ENCODE results near the gene DDX49. TPM values are rescaled to one million over a fixed set of nuclear protein-coding genes. Genes with fewer than 3 reads are reported as not detected.

DDX49 gene
- total and polyA plus RNA-seq, 2 donors (not counting 1 experiment from before 2014, with no cell fraction given): 38.9 to 47.5 TPM

DNA sequence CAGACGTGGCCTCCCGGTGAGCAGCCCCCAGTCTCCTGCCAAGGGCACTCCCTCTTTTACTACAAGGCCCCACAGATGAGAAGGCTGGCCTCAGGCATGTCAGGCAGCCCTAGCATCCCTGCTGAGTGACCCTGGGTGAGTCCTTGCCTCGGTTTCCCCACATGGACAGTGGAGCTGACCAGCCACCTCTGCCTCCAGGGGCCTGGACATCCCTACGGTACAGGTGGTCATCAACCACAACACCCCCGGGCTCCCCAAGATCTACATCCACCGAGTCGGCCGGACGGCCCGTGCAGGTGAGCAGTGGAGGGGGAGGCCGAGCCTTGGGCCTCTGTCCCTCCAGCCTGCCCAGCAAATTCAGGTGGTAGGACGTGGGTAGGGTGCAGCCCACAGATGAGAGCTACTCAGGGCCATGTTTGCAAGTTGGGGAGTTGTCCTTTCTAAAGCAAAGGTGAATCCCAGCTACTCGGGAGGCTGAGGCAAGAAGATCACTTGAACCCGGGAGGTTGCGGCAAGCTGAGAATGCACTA, 5.2 kb downstream of the DDX49 start:
- Histone ChIP-seq H3K79me2 (ENCODE audit: control insufficient read depth, insufficient read depth, low read length) (peaks cover 24% of the 10 kb centered on the region), H3K9me3 (ENCODE audit: control extremely low read depth in 1 of 3, control insufficient read depth in 2 of 3, insufficient read depth in 1 of 3, low read length in 2 of 3) (no peaks in the 10 kb centered on the region), H3K4me2 (replicated peaks; ENCODE audit: low read depth, low read length, poor library complexity, severe bottlenecking) (no peak overlapping the region), H4K20me1 (ENCODE audit: control insufficient read depth, insufficient read depth, low read length, poor library complexity, severe bottlenecking) (peaks cover 24% of the 10 kb centered on the region), H3K4me1 (ENCODE audit: control insufficient read depth in 2 of 2, insufficient read depth in 2 of 2, low read length in 2 of 2) (peaks cover 8 to 10% of the 10 kb centered on the region in 2 donors), H3K4me3 (ENCODE audit: control extremely low read depth in 1 of 5, extremely low read depth in 1 of 5, insufficient read depth in 1 of 5, low read depth in 2 of 5, low read length in 4 of 5) (no peak overlapping the region), H3K27me3 (replicated peaks in 1 of 4; ENCODE audit: control extremely low read depth in 1 of 4, control insufficient read depth in 3 of 4, insufficient read depth in 4 of 4, low read length in 3 of 4) (no peaks in the 10 kb centered on the region), H3K9ac (ENCODE audit: low read length) (no peak overlapping the region), H3K27ac (ENCODE audit: low read length in 2 of 2) (no peak overlapping the region), H3K36me3 (replicated peaks in 1 of 2; ENCODE audit: control extremely low read depth in 1 of 2, control insufficient read depth in 1 of 2, extremely low read depth in 1 of 2, insufficient read depth in 2 of 2, low read length in 1 of 2) (peaks cover 0 to 60% of the 10 kb centered on the region in 2 experiments), H2AFZ (ENCODE audit: insufficient read depth, low read depth, low read length, poor library complexity, severe bottlenecking) (no peak overlapping the region)
- POLR2A ChIA-PET: no interaction called here
- no peak overlapping the region for H3K27ac Mint-ChIP-seq
- no peak overlapping the region for H3K4me3 Mint-ChIP-seq
- 94% methylated on average over 12 of the region's 15 CpGs for WGBS (ENCODE audit: insufficient coverage)
- CTCF ChIA-PET: interaction anchor here (0.7 kb wide), 1 partner anchor 1218 kb away, joined by 3 read pairs; no protein-coding TSS in a partner anchor
- no peak for ATAC-seq (ENCODE audit: low read depth)
- no peak for DNase-seq
- H3K4me1 Mint-ChIP-seq: peaks cover 10% of the 10 kb centered on the region
- no peaks in the 10 kb centered on the region for H3K27me3 Mint-ChIP-seq
- H3K9me3 Mint-ChIP-seq (ENCODE audit: insufficient read depth): no peaks in the 10 kb centered on the region
- intact Hi-C loops (cut with micrococcal nuclease): no loop called here
- TF ChIP-seq, protein P1, sequence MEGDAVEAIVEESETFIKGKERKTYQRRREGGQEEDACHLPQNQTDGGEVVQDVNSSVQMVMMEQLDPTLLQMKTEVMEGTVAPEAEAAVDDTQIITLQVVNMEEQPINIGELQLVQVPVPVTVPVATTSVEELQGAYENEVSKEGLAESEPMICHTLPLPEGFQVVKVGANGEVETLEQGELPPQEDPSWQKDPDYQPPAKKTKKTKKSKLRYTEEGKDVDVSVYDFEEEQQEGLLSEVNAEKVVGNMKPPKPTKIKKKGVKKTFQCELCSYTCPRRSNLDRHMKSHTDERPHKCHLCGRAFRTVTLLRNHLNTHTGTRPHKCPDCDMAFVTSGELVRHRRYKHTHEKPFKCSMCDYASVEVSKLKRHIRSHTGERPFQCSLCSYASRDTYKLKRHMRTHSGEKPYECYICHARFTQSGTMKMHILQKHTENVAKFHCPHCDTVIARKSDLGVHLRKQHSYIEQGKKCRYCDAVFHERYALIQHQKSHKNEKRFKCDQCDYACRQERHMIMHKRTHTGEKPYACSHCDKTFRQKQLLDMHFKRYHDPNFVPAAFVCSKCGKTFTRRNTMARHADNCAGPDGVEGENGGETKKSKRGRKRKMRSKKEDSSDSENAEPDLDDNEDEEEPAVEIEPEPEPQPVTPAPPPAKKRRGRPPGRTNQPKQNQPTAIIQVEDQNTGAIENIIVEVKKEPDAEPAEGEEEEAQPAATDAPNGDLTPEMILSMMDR (IDR thresholded peaks at IDR 0.05): no peak
- TF ChIP-seq EZH2 (IDR thresholded peaks at IDR 0.05; ENCODE audit: borderline replicate concordance, insufficient read depth, low read depth, low read length, poor library complexity, severe bottlenecking): no peak

DNA sequence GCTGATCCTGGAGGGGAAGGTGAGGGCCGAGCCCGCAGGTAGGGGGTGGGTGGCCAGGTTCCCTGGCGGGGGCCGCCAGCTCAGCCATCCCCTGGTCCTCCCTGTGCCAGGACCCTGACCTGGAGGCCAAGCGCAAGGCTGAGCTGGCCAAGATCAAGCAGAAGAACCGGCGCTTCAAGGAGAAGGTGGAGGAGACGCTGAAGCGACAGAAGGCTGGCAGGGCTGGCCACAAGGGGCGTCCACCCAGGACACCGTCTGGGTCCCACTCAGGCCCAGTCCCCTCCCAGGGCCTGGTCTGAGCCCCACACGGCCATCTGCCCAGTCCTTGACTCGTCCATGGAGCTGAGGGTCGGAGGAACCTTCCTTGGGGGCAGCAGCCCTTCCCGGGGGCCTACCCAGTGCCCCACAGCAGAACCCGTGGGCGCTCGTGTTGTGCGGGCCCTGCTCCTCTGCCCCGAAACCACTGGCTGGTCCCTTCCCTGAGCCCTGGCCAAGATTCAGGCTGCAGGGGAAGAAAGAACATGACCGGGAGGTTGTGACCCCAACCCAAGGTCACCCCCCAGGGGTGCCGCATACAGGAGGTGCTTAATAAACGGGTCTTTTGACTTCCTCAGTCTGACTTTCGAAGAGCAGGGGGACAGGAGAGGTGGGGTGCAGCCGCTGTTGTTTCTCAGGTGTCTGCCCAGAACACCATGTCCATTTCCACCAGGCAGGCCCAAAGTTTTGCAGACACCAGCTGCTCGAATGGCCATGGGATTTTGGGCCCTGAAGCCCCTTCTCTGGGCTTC, 8.7 kb downstream of the DDX49 start:
- H3K4me3 Mint-ChIP-seq: no peak overlapping the region
- H3K27me3 Mint-ChIP-seq: no peaks in the 10 kb centered on the region
- H3K9ac ChIP-seq (ENCODE audit: low read length): no peak overlapping the region
- H3K9me3 ChIP-seq (ENCODE audit: control extremely low read depth in 1 of 3, control insufficient read depth in 2 of 3, insufficient read depth in 1 of 3, low read length in 2 of 3): no peaks in the 10 kb centered on the region
- H3K4me1 ChIP-seq (ENCODE audit: control insufficient read depth in 2 of 2, insufficient read depth in 2 of 2, low read length in 2 of 2): peaks cover 7 to 14% of the 10 kb centered on the region in 2 donors
- H3K27me3 ChIP-seq (replicated peaks in 1 of 4; ENCODE audit: control extremely low read depth in 1 of 4, control insufficient read depth in 3 of 4, insufficient read depth in 4 of 4, low read length in 3 of 4): peaks cover 0 to 5% (median 2%) of the 10 kb centered on the region in 4 experiments
- no peaks in the 10 kb centered on the region for H3K79me2 ChIP-seq (ENCODE audit: control insufficient read depth, insufficient read depth, low read length)
- intact Hi-C loops (cut with micrococcal nuclease): no loop called here
- no peak for TF ChIP-seq EZH2 (IDR thresholded peaks at IDR 0.05; ENCODE audit: borderline replicate concordance, insufficient read depth, low read depth, low read length, poor library complexity, severe bottlenecking)
- H3K27ac ChIP-seq (ENCODE audit: low read length in 2 of 2): no peak overlapping the region
- no peak overlapping the region for H3K27ac Mint-ChIP-seq
- H3K4me1 Mint-ChIP-seq: peaks cover 9% of the 10 kb centered on the region
- DNase-seq (no peak), ATAC-seq (ENCODE audit: low read depth) (no peak)
- CTCF ChIA-PET: interaction anchor here (0.6 kb wide), 1 partner anchor 31 kb away, joined by 4 read pairs; no protein-coding TSS in a partner anchor
- H3K36me3 ChIP-seq (replicated peaks in 1 of 2; ENCODE audit: control extremely low read depth in 1 of 2, control insufficient read depth in 1 of 2, extremely low read depth in 1 of 2, insufficient read depth in 2 of 2, low read length in 1 of 2): peaks cover 0 to 40% of the 10 kb centered on the region in 2 experiments
- no peaks in the 10 kb centered on the region for H4K20me1 ChIP-seq (ENCODE audit: control insufficient read depth, insufficient read depth, low read length, poor library complexity, severe bottlenecking)
- no peak overlapping the region for H2AFZ ChIP-seq (ENCODE audit: insufficient read depth, low read depth, low read length, poor library complexity, severe bottlenecking)
- H3K9me3 Mint-ChIP-seq (ENCODE audit: insufficient read depth): no peaks in the 10 kb centered on the region
- 95% methylated on average over 26 of the region's 26 CpGs for whole genome bisulfite sequencing (ENCODE audit: insufficient coverage)
- no peak overlapping the region for H3K4me2 ChIP-seq (replicated peaks; ENCODE audit: low read depth, low read length, poor library complexity, severe bottlenecking)
- POLR2A ChIA-PET: no interaction called here
- H3K4me3 ChIP-seq (ENCODE audit: control extremely low read depth in 1 of 5, extremely low read depth in 1 of 5, insufficient read depth in 1 of 5, low read depth in 2 of 5, low read length in 4 of 5): no peak overlapping the region
